ENCODE data around the gene CCDC24.

DNA sequence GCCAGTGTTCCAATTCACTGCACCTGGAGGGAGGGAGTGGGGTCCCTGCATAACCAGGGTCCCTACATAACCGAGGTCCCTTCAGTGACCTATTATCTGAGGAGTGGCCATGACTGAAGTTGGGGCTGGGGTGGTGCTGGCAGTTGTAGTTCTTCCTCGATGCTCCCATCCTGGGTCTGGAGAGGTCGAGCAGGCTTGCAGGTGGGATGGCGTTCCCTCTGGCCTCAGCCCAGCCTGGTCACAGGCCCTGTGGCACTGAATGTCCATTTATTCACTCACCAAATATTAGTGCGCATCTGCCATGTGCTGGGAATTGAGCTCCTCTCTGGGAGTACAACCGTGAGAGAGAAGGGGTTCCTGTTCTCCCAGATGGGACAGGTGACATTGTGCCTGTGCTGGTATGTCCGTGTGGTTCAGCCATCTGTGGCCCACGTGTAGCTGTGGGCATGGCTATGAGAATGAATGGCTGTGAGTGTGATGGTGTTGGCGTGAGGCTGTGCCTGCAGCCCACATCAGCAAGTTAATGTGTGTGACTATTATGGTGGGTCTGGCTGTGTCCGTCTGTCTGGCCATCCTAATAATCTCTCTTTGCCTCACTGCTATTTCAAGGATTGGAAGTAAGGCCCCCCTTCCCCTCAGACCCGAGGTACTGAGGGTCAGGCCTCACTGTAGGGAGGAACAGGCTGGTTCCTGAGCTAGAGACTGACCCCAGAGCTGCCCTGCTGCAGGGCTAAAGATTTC, 43.7 kb downstream of the CCDC24 start:
- TF ChIP-seq CTCF (IDR thresholded peaks at IDR 0.05) = no peak
- TF ChIP-seq POLR2A (IDR thresholded peaks at IDR 0.05) = no peak
- no peak for TF ChIP-seq EP300 (IDR thresholded peaks at IDR 0.05)

Data from suprapubic skin (tissue), 3 donors.